ENCODE measurements around the gene ZFAND3.

- TF ChIP-seq CTCF (conservative IDR thresholded peaks at IDR 0.05; ENCODE audit: low read length): no peak
- no peak for TF ChIP-seq EZH2phosphoT487 (IDR thresholded peaks at IDR 0.05; ENCODE audit: borderline replicate concordance, low read depth, low read length)
Observed at GRCh38 chr6:37822851-37823682, 3.5 kb downstream of the ZFAND3 start.

Measured in OCI-LY7 (cell line).